ENCODE measurements around the gene ANKRD53.
A peak's percentile ranks its signal among the peaks of the same experiment; 100 is the strongest.
"Not testable (repeated sequence)": the region's sequence is repeated elsewhere in the genome, so short reads cannot be mapped to it uniquely, and the experiment has no call there.

The ANKRD53 gene

GRCh38 chr2:71021394-71021793 lies 43.0 kb downstream of the ANKRD53 start:
- DNase-seq = not testable (repeated sequence)

- DNase-seq = peak; percentile 1
Measured at GRCh38 chr2:71023553-71024243, 45.3 kb downstream of the ANKRD53 start.
